Fibroblast of skin of right quadriceps (primary cell): ENCODE results near the gene SMAD2.

Experiments
- DNase-seq: peaks from one replicate; pipeline ENCODE4 v3.0.0-alpha.2; 2013

SMAD2 gene

DNA sequence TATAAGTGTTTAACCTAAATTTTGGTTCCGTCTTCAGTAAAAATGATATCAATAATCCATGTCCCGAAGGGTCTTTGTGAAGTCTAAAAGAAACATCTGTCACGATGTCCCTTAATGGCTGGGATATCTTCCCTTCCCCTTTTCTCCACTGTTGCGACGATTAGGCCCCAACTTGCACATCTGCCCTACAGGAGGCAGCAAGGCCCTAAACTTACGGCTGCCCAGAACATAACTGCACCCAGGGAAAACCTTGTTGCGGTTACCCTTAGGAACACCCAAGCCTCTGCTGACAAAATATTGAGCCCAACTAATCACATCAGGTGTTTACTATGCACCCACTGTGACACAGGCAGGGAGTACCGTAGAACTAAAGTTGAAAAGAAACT lies 1.3 kb upstream of the SMAD2 start:
- DNase-seq, result peak; percentile 16

DNA sequence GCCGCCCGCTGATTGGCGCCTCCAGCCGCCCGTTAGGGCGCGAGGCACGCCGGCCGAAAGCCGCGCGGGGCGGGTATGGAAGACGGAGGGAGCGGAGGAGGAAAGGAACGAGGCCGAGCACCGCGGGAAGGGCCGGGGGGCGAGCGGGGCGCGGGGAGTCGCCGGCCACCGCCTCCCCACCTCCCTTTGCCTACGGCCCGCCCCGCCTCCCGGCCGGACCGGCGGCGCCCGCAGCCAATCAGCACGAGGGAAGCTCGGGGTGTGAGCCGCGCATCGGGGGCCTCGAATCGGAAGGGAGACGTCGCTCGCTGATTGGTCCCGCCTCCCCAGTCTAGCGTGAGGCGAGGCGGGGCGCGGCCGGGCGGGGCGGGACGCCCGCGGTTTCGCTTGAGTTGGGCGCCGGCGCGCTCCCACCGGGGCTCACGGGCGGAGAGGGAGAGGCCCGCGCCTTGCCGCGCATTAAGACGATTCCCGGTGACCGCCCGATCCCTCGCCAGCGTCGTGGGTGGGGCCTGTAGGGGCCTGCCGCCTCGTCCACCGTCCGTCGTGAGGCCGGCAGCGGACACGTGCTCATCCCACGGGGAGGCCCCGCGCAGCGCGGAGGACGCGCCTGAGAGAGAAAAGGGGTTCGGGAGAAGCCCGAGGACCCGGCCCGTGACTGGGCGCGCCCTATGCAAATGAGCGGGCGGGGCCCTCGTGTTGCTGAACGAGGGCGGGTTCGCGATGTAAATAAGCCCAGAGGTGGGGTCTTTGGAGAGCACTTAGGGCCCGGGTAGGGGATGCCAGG lies 665 bp upstream of the SMAD2 start:
- peak; percentile 97 for DNase-seq

DNA sequence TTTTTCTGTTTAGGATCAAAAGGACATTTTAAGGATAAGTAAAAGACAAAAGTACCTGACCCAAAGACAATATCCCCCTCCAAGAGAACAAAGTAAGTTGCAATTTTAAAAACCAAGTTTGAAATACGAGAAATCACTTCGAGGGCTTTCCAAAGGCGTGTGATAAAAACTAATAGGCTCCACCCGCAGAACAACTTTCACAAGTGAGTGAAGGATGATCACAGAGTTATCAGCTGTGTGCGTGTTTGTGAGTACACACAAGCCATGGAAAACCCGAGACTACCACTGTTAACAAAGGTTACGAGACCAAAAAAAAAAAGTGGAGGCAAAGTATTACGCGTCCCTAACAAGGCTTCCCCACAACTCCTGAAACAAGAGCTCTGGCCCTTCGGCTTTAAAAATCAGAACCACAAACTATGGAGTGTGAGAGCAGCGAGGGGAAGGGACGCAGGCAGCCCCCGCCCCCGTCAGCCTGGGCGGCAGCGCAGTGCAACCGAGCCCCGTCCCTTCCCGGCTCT lies 719 bp downstream of the SMAD2 start:
- peak; percentile 34 for DNase-seq

DNA sequence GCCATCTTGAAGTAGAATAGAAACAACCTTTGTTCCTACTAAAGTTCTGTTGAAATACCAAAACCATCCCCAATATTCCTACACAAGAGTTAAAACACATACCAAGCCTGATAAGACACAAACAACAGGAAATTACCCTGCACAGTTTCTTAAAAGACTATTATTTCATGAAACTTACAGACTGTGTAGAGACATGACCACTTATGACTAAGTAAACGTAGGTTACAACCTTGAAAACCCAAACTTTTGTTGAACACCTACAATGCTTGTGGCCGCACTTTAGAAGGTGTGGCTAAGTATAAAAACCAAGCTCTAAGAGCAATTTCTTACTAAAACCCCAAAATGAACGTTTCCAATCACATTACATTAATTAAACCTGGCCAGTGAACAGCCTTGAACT lies 2.0 kb downstream of the SMAD2 start:
- no peak for DNase-seq

DNA sequence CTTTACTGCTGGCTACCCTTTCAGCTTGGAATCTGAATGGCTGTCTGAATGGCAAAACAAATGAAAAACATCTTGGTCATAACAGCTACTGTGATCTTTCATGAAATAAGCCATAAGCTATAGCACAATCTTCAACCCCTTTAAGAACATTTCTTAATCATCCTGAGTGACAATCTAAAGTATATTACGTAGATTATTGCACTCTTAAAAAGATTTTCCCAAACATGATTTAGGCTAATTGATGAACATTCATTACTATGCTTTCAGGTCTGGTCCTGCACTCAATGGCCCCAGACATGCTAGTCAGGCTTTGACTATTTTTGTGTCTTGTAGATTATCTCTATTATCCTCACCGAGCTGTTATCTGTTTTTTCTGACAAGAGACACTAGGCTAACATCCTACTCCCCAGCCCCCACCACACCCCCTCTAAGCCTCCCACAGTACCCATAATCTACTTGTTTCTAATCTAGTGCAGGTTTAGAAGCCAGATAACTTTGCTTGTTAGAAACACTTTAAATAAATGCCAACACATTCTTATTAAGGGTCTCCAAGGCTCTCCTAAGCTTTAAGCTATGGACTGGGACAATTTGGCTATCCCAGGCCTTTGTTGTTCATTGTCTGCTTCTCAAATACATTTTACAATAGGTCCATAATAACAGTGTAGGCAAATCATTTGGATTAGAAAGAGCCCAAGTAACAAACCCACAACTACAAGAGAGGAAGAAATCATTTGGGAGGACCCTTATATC lies 4.2 kb downstream of the SMAD2 start:
- no peak for DNase-seq

DNA sequence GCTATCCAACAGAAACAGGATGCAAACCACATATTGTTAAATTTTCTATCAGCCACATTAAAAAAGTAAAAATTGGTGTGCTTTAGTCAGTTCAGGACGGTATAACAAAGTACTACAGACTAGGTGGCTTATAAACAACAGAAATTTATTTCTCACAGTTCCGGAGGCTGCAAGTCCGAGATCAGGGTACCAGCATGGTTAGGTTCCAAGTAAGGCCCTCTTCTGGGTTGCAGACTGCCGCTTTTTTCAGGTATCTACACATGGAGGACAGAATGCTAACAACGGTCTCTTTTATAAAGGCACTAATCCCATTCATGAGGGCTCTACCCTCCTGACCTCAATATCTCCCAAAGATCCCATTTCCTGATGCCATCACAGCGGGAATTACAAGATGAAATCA lies 10.5 kb downstream of the SMAD2 start:
- DNase-seq, result no peak

DNA sequence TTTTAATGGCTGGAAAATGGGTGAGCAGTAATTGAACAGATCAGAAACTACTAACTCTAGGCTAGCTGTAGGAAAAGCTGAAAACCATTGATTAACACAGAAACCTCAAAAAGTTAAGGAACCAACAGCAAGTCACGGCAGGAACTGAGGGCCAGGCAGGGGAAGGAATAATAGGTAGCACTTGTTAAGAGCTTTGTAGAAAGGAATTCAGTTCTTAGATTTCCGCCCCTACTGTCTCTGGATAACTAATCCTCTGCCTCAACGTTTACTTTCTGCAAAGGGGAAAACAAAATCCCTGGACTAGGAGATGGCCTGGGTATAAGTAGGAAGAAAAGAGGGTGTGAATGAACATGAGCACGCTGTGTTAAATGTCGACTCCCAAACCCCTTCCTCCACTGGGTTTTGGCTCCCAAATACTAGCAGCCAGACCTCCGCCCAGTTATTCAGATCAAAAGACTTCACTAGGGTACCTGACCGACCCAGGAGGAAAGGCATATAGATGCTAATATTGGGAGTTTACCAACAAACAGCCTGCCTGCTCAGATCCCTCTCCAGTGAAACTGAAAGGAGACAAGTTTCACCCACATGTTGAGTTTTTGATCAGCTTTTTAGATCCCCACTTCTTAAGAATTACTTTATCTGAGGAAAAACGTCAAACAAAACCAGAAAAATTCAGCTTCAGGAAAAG lies 12.4 kb downstream of the SMAD2 start:
- DNase-seq, result no peak

DNA sequence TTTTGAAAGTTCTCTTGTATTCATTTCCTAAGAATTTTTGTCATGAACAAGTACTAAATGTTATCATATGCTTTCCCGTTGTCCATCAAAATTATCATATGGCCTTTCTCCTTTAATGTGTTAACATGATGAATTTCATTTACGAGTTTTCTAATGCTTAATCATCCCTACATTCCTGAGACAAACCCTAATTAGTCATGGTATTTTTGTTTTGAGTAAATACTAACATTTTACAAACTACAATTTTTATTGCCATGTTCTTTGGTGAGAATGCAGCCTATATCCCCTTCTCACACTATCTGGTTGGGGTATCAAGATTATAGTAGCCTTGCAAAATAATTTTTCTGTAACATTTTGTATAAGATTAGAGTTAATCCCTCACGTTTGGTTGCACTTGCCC lies 14.5 kb downstream of the SMAD2 start:
- DNase-seq, result no peak

DNA sequence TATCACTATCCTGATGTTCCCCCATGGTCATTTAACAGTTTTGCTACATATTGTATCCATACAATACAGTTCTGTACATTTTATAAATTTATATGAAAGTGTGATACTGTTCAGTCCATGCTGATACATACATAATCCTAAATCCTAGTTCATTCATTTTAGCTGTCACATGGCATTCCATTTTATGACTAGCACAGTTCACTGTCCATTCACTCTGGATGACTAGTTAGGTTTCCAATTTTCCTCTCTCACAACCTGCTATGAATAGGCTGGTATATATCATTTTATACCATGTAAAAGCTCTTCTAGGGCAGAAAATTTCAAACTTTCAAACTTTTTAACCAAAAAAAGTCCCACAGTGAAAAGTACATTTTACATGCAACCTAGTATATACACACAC lies 15.2 kb downstream of the SMAD2 start:
- no peak for DNase-seq

DNA sequence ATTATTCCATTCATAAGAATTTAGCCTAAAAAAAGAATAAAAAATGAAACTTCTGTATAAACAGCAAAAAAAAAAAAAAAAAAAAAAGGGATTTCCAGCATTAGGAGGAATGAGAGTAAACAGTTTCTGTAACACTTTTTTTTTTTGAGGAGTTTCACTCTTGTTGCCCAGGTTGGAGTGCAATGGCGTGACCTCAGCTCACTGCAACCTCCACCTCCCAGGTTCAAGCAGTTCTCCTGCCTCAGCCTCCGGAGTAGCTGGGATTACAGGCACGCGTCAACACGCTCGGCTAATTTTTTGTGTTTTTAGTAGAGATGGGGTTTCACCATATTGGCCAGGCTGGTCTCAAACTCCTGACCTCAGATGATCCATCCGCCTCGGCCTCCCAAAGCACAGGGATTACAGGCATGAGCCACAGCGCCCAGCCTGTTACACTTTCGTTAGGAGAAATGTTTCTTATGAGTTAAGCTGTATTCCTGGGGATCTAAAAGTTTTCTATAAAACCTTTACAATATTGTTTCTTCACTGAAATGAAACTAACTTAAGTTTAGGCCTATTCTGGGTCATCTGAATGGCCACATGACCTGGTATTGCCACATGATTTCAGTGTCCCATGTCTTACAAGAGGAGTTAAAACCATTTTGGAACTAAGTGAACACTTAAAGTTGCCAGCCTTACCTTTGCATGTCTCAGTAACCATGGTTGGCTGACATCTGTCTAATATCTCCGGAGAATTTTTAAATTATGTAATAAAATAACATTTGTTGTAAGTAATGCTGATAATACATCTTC lies 17.5 kb downstream of the SMAD2 start:
- DNase-seq, result no peak

DNA sequence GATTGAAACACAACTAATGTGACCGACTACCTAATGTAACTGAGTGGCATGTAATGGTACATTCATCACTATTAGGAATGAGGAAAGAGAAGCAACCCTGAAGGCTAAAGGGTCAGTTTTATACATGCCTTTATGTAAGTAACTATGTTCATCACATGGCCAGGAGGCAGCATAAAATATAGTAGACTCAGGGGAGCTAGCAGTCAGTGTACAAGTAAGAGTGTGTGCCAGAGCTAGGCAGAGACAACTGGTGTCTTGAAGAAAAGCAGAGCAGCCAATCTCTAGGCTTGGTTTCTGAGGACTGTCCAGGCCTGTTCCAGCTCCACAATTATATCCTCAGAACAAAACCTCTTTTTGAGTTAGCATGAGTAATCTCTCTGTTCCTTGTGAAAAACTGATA lies 18.1 kb downstream of the SMAD2 start:
- DNase-seq, result no peak

DNA sequence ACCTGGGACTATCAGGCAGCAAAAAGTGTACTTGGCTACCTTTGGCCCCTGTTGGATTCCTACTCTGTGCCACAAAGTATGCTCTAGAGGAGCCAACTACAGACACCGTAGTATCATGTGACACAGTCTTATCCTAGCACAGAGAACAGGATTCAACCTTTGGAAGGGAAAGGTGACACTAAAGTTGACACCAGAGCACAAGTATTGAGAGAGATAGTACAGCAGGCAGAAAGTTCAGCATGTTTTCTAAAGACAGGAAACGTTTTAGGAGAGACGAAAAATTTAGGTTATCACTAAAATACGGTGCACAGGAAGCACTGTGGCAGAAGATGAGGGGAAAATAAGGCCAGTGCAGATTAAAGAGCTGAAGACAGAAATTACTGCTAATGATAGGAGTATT lies 18.6 kb downstream of the SMAD2 start:
- DNase-seq, result no peak

DNA sequence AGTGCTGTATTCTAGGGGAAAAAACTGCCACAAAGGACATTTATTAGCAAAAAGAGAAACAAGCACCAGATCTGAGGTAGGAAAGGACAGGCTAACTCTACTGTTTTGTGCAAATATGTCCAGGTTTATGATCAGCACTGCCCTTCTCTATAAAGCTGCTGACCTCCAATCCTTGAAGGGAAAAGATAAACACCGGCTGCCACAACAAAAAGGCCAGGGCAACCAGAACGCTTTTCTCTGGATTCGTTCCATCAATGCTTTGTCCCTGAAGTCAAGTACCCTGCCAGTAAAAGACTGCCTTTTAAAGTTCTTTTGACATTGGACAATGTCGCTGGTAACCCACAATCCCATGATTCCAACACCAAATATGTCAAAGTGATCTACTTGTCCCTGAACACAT lies 21.0 kb downstream of the SMAD2 start:
- DNase-seq, result no peak

DNA sequence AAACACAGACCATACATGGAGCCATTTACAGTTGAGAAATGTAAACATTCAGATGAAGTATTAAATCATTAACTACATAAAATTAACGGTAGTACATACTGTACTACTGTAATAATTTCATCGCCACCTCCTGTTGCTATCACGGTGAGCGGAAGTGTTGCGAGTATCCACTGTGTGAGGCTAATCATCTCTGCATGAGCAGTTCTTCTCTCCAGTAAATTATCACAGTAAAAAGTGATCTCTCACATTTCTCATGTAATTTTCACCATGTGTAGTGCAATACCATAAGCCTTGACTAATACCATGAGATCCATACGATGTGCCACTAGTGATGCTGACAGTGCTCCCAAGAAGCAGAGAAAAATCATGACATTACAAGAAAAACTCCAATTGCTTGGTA lies 21.9 kb downstream of the SMAD2 start:
- DNase-seq, result no peak

DNA sequence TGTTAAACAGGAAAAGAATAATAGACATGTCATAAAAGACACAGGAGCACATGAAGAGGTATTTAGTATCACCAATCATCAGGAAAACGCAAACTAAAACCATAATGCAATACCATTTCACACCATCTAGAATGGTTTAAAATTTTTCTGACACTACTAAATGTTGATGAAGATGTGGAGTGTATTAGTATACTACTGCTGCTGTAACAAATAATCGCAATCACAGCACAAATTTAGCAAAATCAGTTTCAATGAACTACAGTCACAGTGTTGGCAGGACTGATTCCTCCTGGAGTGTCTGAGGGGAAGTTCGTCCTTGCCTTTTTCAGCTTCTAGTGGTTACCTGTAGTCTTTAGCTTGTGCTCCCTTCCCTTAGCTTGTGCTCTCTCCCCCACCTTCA lies 24.1 kb downstream of the SMAD2 start:
- no peak for DNase-seq

DNA sequence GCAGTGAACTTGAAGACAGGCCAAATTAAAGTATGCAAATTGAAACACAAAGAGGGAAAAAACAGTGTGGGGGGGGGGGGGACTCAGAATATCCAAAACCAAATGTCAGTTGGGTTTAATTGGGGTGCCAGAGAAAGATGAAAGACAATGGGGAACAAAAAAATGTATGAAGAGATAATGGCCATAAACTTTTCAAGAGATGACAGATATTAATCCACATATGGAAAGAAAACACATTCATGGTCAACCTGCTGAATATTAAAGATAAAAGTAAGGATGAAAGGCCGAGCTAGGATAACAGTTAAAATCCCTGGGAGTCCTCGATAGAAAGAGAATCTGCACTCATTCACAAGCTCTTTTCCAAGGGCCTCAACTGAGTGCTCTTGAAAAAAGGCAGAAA lies 26.6 kb downstream of the SMAD2 start:
- no peak for DNase-seq

DNA sequence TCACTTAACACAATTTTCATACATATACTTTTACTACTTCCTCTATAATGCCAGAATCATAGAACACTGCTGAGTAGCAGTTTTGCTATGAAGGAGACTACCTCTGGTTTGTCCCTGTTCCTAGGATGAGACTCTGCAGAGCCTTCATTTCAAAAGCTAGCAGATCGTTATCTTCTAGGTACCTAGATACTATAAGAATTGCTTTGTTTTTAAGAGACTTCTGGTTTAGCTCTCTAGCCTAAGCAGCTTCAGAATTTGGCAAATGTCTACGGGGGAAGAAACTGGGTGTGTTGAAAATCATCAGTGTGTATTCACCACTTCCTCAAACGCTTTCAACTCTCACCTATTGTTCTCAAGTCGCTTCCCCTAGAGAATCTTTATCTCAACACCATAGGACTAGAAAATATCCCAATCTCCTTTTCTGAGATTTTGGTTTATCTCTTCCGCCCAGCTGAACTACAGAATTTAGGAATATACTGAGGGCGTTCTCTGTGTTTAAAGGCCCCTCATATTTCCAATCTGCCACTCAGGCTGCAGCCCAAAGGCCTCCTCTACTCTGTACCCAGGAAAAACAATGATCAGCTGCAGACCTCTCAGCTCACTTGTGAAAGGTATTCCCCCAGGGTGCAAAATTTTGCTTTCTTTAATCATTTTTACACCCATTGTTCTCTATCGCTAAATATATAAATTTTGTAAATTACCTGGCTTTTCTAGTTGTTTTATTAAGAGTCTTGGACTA lies 28.7 kb downstream of the SMAD2 start:
- DNase-seq, result no peak

DNA sequence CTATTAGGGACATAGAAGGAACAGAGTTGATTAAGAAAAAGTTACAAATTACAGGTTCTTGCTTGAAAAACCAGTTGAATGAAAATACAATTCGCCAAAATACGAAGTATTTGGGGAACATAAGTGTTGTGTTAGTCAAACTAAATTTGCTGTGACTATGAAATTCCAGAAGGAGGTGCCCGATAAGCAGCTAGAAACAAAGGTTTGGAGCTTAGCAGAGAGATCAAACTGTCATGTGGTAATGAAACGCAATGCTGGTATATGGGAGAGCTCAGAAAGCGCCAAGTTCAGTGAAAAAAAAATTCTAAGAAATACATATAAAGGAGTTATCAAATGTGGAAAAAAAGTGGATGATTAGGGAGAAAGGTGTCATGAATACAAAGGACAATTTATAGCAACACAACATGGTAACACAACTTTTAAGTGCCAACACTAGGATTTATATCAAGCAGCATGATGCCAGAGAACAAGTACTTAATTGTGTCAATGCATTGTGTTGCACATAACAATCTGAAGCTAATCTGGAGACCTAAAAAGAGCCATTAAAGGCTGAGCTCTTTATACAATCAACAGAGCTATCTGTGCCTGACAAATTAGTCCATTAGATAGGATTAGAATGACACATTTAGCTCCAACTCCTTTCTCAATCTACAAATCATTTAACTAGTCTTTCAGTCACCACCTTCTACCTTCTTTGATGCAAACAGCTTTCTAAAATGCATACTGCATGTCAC lies 31.2 kb downstream of the SMAD2 start:
- no peak for DNase-seq

DNA sequence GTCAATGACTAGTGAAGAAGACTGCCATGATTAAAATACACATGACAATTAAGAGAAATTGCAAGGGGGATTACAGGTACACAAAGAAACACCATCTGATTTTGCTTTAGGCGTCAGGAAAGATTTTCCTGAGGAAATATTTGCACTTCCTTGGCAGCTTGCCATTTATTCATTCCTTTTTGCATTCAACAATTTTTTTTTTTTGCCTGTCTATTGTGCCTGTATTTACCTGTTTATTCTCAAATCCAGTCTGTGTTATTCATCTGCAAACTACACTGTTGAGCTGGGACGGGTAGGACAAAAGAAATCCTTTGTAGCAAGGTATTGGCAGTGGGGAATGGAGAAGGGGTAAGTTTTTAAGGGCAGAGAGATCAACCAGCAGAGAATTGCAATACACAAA lies 31.8 kb downstream of the SMAD2 start:
- no peak for DNase-seq

DNA sequence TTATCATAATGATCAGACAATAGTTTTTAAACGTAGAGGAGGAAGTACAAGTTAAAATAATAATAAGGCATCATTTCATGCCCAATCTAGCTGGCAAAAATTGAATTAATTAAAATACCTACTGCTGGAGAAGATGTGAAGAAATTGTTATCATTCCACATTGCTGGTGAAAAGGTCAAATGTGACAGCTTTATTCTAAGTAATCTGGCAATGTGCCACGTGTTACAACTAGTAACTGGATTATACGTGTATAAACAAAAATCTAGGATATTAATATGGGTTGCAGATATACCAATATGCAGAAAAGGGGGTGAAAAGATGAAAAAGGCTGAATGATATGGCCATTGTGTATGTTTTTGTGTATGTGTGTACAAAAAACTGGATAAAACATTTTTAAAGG lies 32.4 kb downstream of the SMAD2 start:
- DNase-seq, result no peak

DNA sequence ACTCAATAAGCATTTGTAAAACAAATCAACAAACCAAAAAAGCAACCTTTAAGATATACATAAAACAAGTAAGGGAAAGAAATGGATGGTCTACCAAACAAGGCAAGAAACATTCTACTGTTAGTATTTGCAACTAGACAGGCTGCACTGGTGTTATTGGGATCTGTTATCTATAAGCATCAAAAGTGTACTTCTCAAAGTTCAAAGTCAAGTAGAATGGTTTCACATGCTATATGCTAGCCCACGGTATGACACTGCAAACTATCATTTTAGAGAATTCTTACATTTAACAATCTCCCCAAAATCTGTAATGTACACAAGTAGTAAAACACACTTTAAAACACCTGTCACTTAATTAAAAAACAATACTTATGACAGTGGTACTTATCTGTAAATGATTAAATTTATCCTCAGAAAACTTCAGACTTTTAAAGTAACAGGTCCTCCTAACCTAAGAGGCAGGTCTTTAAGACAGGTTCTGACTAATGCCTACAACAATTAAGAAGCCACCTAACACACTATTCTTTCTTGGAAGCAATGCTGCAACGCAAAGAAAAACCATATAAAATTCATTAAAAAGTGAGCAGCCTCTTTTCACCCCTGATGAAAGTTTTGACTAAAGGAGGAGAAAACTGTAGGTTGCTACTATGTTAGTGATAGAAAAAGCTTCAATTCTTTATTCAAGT lies 34.8 kb downstream of the SMAD2 start:
- no peak for DNase-seq
